GM18519 (cell line): ENCODE data around the gene TMX1.

ENCODE experiments used
- ATAC-seq: cut with Tn5 transposase; IDR thresholded peaks from one replicate; pipeline ENCODE4 v1.9.1; 2021; ENCODE audit warnings: mild to moderate bottlenecking, moderate library complexity; ENCODE audit not compliant: unreplicated experiment, low FRiP score

Gene TMX1

DNA sequence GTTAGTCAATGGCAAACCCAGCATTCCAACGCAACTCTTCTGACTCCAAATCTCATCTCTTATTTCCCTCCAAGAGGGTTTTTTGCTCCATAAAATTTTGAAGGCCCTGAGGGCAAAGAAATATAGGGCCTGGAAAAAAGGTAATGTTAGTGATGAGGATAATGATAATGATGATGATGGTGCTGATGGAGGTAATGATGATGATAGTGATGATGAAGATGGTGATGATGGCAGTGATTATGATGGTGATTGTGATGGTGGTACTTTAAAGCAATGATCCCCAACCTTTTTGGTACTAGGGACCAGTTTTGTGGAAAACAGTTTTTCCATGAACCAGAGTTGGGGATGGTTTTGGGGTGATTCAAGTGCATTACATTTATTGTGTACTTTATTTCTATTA lies 50.1 kb downstream of the TMX1 start:
- ATAC-seq, result no peak

DNA sequence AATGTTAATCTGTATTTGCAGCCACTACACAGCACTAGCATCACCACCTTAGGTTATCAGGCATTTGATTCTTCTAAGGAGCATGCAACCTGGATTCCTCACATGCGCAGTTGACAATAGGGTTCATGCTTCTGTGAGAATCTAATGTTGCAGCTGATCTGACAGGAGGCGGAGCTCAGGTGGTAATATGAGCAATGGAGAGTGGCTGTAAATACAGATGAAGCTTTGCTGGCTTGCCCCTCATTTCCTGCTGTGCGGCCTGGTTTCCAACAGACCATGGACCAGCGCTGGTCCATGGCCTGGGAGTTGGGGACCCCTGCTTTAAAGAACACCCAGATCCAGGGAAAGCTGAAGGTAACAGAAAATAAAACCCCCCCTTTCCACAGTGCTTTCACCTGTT lies 51.0 kb downstream of the TMX1 start:
- no peak for ATAC-seq

DNA sequence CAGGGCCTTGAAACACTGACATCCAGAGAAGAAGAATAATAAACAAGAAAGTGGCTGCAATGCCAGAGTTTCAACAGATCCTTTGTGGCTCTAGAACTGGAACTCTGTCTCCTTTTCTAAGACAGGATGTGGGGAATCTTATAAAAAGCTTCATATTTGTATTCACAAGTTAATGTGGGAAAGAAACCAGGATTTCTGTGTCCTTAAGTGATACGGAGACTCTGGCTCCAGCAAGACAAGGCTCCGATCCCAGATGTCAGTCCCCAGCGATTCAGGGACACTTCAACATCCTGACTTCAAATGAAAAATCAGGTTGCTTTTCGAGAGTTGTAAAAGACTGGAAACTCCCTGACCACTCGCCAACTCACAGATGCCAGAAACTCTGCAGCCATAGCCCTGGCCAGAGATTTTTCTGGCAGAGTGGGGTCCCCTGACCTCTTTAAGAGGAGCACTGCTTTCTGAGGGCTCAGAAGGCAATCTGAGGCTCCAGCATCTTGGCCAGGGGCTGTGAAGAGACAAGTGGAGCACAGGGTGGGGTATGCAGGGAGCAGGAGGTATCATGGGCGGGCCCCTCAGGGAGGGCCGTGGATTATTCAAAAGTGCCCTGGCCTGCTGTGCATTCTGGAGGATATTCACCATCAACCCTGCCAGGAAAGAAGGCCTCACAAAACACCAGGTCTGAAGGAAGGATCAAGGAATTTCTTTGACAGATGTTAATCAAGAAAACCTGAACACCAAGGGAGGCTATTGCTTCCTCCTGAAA lies 53.3 kb downstream of the TMX1 start:
- ATAC-seq, result no peak

DNA sequence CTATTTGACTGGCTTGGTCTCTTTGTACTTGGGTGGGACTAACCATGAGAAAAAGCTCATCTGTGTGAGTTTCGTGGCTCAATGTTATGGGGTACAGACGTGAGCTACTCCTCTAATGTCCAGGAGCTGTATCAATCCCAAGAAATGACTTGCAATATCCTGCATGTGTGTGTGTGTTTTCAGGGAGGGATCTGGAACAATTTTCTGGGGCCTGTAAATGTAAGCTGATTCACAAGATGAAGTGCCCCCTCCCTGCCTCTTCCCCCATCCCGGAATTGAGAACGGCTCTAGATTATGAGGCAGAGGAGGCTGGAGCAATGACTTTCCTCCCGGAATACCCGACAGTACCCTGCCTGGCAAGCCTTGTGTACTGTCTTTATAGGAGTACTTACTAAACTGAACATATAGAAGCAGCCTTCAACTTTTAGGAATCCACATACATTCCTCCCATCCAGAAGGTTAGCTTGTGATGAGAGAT lies 53.9 kb downstream of the TMX1 start:
- no peak for ATAC-seq

DNA sequence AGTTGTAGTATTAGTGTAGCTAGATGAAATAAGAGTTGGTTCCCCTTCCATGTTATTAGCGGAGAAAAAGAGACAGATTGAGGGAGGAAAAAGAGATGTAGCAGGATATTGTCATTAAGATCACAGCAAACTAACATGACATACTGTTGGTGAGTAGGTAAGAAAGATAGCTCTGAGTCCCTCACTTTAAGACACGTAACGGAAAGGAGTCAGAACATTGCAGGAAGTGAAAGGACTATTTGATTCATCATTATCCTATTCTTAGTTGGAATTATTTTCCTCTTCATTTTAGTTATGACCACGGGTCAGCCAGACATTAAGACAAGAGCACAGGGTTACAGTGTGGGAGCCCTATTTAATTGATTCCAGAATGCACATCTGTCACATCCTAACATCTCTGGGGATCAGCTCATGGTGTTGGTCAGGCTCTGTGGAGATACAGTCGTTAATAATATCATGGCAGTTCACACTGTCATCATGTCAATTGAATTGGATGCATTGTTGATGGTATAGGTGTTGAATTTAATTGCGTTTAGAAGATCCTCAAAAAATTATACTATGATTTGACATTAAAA lies 55.0 kb downstream of the TMX1 start:
- ATAC-seq, result peak; percentile 67

- no peak for ATAC-seq
Measured at GRCh38 chr14:51295646-51296263, 55.7 kb downstream of the TMX1 start.

DNA sequence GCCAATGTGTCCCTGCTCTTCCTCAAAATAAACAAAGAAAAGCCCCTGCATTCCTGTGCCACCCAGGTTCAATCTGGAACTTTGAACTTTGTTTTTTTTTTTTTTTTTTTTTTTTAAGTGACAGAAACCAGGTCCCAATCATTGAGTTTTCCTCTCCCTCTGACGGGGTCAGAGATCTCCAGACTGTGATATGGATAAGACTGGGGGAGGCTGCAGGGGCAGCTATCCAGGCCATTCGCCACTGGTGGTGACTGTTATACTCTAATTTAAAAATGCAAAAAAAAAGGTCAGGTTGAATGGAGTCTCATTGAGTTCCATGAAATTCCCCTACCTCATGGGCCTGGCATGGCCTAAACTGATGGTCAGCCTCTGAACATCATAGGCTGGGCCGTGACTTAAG lies 57.0 kb downstream of the TMX1 start:
- ATAC-seq, result no peak

GRCh38 chr14:51298895-51299294 lies 58.8 kb downstream of the TMX1 start:
- no peak for ATAC-seq

GRCh38 chr14:51302295-51303030 lies 62.4 kb downstream of the TMX1 start:
- ATAC-seq, result no peak

DNA sequence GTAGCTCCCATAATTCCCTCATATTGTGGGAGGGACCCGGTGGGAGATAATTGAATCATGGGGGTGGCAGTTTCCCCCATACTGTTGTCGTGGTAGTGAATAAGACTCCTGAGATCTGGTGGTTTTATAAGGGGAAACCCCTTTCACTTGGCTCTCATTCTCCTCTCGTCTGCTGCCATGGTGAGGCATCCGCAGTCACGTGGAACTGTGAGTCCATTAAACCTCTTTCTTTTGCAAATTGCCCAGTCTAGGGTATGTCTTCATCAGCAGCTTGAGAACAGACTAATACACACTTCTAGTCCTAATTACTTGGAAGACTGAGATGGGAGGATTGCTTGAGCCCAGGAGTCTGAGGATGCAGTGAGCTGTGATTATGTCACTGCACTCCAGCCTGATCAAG lies 64.4 kb downstream of the TMX1 start:
- ATAC-seq, result no peak

GRCh38 chr14:51304941-51305340 lies 64.9 kb downstream of the TMX1 start:
- ATAC-seq, result no peak

DNA sequence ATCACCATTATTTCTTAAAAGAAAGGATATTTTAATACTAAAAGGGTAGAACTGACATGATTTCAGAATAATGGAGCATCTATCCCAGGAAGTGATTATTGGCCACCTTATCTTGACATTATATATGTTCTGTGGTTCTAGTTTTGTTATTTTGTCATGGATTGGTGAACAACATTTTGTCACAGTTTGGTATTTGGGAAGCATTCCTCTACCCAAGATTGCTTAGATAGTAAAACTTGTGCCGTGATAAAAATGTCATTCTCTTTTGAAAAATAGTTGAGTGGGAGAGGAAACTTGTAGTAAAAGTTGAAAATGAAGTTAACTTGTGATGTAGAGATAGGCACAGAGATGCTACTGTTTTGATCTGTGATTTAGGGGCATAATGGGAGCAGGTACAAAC lies 65.7 kb downstream of the TMX1 start:
- no peak for ATAC-seq
